HG03439 (cell line): ENCODE results near the gene BAHCC1.

ENCODE experiments used
- ATAC-seq: cut with Tn5 transposase; IDR thresholded peaks from one replicate; pipeline ENCODE4 v1.9.1; 2021; ENCODE audit warnings: mild to moderate bottlenecking, moderate library complexity; ENCODE audit not compliant: unreplicated experiment

The BAHCC1 gene

DNA sequence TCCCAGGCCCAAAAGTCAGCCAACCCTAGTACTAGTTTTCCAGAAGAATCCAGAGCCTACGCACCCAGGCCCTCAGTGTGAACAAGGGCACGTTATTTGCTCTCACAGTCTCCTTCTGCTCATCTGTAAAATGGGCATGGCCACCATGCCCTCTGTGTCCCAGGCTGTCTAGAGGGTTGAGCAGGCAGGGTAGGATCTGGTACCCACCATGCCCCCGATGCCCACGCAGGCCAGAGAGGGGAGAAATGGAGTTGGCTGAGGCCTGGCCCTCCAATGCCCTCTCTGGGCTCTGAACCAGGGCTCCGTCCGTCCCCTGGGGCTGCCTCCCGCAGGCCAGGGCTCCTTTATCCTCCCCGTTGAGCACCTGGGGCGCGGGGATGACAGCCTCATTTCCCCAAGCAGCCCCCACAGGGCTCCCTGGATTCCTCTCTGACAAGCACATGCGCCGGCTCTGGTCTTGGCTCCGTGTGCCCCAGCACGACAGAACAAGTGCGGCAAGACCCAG lies 9.1 kb upstream of the BAHCC1 start:
- no peak for ATAC-seq

GRCh38 chr17:81386646-81387099 lies 8.6 kb upstream of the BAHCC1 start:
- ATAC-seq: no peak

GRCh38 chr17:81387100-81388090 lies 7.9 kb upstream of the BAHCC1 start:
- ATAC-seq: no peak

GRCh38 chr17:81388091-81388611 lies 7.1 kb upstream of the BAHCC1 start:
- no peak for ATAC-seq

GRCh38 chr17:81388612-81389367 lies 6.5 kb upstream of the BAHCC1 start:
- no peak for ATAC-seq

GRCh38 chr17:81389585-81389984 lies 5.7 kb upstream of the BAHCC1 start:
- no peak for ATAC-seq

DNA sequence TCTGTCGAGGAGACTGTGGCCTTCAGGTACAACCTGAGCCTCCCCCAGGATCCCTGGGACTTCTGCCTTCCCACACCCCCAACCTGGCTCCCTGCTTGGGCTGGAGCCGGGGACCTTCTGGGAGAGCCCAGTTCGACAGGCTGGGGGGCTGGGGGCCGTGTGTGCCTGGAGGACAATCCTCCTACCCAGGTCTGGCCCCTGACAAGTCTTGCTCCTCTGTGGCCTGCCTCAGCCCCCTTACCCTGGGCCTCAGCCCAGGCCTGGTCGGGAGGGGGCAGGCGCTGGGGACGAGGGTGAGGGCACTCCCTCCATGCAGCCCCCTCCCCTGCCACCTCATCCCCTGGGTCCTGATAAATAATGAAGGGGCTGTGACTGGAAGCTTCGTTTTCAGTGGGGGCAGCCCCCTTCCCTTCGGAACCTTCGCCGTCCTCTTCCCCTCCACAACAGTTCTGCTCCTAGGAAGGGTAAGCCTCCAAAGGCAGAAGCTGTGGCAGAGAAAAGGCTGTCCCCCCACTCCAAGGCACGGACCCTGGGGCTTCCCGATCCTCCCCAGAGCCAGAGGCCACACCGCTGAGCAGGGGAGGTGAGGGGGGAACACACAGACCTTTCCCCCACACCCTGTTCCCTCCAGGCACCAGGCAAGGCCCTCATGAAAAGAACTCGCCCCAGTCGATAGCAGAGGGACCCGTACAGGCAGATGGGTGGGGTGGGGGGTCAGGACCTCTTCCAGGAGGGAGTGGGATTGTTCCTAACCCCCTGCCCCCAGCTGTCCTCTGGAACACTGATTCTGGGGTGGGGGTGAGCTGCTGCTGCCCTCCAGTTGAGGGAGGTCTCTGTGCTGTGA lies 5.0 kb upstream of the BAHCC1 start:
- no peak for ATAC-seq

- ATAC-seq: no peak
Measured at GRCh38 chr17:81390873-81391255, 4.4 kb upstream of the BAHCC1 start.

DNA sequence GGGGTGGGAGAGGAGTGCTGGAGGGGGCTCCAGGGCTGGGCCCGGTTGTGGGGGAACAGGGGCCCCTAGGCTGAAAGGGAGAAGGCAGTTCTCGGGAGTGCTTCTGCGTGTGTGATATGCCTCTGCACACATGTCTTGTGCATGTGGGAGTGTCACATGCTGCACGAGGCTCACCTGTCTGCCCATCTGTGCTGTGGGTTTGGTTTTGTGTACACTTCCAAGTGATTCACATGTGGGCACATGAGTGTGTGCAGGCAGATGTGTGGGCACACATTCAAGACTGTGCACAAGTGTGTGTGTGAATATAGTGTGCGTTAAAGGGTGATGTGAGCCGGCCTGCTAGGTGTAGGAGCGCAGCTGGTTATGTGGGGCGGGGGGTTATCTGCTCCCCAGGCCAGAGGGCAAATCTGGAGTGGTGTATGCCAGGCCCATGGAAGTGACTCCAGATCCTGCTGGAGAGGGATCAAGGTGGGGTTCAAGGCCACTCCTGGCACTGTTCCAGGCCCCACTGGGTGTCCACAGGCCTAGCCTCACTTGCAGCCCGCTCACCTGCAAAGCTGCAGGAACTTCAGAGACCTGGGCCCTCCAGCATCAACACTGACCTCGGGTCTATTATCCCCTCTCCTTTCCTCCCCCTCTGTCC lies 3.8 kb upstream of the BAHCC1 start:
- no peak for ATAC-seq

DNA sequence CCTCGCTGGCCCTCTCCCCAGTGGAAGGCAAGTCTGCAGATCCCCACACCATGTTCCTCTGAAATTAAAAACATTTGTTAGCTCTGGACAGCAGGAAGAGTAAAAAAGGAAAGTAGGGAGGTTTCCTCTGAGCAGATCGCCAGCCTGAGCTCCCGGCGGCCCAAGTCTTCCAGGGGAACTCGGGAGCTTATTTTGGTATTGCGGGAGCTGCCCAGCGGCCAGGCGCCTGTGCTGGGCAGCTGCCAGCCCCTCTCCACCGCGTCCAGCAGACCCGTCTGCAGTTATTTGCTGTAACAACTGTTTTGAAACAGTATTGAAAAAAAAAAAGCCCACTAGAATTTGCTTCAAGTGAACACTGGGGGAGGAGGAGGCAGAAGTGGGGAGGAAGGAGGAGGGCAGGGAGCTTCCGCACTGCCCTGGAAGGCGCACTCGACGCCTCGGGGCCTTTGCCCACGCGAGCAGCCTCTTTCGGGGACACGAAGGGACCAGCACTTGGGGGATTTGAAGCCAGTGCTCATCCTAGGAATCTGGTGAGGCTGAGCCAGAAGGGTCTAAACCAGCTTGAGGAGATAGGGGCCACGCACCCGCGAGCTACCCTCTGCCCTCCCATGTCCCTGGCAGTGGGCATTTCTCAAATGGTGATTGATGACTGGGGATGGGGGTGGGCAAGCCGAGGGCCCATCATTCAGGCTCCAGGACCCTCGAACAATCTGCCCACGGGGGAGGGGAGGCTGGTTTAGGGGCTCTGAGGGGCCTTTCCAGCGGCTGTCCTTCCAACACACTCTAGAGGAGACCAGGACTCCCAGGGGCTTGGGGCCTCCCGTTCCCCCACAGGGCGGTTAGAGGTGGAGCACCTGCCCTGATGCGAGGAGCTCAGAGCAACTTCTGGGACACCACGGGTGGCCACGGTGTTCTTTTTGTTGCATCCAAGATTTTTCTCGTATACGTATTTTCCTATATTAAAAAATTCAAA lies 3.0 kb upstream of the BAHCC1 start:
- no peak for ATAC-seq

DNA sequence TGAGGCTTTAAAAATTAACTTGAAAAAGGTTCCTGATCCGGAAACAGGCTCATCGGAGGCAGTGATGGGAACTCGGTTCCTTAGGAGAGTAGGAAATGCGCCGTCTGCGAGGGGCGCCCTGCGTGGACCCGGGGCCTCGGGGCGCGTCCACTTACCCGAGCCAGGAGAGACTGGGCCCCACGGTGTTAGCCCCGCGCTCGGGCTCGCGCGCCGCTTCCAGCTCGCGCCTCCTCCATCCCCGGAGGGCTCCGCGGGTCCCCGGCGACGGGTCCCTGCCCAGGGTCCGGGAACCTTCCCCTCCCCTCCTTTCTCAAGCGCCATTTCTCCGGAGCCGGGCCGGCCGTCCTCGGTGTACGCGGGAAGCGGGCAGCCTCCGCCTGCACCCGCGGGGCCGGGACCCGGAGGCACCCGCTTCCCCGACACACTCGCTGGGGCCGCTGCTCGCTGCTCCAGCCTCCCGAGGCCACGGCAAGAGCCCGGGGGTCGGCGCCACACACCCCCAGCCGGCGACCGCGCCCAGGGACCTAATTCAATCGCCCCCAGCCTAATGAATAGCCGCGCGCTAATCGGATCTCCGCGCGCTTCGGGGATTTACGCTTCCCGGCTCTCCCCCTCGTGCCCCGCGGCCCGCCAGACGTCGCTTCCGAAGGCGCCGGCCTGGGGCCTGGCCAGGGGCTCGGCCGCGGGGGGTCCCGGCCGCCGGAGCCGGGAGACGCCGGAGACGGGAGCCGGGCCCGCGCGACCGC lies 2.2 kb upstream of the BAHCC1 start:
- no peak for ATAC-seq

- no peak for ATAC-seq
Measured at GRCh38 chr17:81393684-81394376, 1.4 kb upstream of the BAHCC1 start.

DNA sequence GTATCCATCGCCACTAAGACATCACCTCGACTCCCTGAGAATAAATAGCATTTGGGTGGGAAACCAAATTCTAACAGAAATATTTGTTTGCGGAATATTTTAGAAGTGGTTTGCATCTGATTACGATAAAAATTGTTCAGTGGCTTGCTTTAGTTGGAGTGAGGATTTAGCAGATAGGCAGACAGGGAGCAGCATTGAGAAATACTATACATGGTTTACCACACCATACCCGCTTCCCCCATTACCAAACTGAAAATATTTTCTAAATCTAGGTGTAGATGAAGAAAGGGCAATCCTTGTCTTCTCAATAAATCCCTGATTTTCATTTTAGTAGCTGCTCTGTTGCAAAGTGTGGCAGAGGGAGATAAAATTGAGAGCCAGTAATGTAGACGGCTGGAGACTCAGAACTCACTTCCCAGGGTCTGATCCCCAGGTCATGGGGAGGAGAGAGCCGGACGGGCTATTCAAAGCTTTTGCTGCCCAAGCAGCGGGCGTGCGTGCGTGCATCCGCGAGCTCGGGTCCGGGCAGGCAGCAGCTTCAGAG lies 808 bp upstream of the BAHCC1 start:
- ATAC-seq: no peak

GRCh38 chr17:81395600-81396277 lies 482 bp downstream of the BAHCC1 start:
- ATAC-seq: no peak

DNA sequence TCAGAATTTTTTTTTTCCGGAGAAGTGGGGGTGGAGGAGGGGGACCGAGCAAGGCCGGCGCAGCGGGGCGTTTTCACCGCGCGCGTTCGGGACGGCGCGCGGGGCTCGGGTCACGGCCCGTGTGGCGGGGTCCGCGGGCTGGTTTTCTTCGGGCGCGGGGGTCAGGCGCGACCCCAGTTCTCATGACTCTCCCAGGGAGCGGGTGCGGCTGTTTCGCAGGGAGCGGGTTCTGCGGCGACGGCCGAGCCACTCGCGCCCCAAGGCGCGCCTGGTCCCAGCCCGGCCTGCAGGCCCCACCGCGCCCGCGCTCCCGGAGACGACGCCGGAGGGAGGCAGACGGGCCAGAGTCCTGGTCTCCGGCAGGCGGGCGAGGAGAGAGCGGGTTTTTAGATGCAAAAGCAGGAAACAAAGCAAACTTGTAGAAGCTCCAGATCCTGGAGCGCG lies 1.0 kb downstream of the BAHCC1 start:
- no peak for ATAC-seq

DNA sequence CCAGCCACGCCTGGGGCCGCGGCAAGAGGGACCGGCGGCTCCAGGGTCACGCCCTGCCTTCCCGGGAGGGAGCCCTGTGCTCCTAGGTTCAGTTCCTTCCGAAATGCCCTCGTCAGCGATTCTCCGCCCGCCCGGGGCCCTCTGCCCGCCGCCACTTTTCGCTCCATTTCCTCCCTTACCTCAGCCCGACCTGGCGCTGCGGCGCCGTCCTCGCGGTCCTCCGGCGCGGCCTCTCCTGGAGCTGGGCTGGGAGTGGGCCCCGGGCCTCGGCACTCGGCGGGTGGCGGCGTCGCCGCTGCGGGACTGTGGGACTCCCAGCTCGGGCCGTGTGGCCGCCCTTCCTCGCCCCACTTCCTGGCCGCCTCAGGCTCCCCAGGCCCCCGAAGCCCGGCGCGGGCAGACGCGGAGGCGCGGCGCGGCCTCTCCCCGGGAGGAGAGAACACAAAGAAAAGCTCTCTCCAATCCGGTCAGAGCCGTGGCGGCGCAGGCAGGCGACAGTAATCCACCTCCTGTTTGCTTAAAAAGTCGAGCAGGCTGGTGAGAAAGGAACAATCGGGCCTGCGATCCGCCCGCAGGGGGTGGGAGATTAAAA lies 1.6 kb downstream of the BAHCC1 start:
- ATAC-seq: no peak
